ENCODE data around the gene MARVELD1.

MARVELD1 gene

GRCh38 chr10:97723001-97723400 is 9.5 kb downstream of the MARVELD1 start:
- peak; percentile 42 to 60 (median 57) for DNase-seq

GRCh38 chr10:97724341-97724941 is 10.9 kb downstream of the MARVELD1 start:
- peak; percentile 82 to 95 (median 91) for DNase-seq

- DNase-seq: peak in 1 of 3 donors; percentile 17
Observed at GRCh38 chr10:97726636-97727178, 13.2 kb downstream of the MARVELD1 start.

GRCh38 chr10:97729014-97729413 is 15.5 kb downstream of the MARVELD1 start:
- DNase-seq: peak in 1 of 3 donors; percentile 15

GRCh38 chr10:97731346-97732051 is 18.0 kb downstream of the MARVELD1 start:
- DNase-seq: peak; percentile 81 to 88 (median 87)

GRCh38 chr10:97732052-97732359 is 18.5 kb downstream of the MARVELD1 start:
- no peak for DNase-seq

- peak in 1 of 3 donors; percentile 14 for DNase-seq
Observed at GRCh38 chr10:97733256-97733655, 19.7 kb downstream of the MARVELD1 start.

- DNase-seq: no peak
Observed at GRCh38 chr10:97734021-97734420, 20.5 kb downstream of the MARVELD1 start.

- peak in 1 of 3 donors; percentile 8 for DNase-seq
Observed at GRCh38 chr10:97736403-97736901, 22.9 kb downstream of the MARVELD1 start.

- DNase-seq: peak; percentile 99 to 100 (median 99)
Observed at GRCh38 chr10:97736902-97737769, 23.6 kb downstream of the MARVELD1 start, which contains the start of gene ZFYVE27. TSS of gene ZFYVE27 (plus strand) at chr10:97737128. CDS start at chr10:97738478, 1,350 bp downstream.

- DNase-seq: no peak
Observed at GRCh38 chr10:97737770-97738265, 24.3 kb downstream of the MARVELD1 start.

GRCh38 chr10:97738616-97739015 is 25.1 kb downstream of the MARVELD1 start:
- DNase-seq: peak in 1 of 3 donors; percentile 12

GRCh38 chr10:97740613-97741012 is 27.1 kb downstream of the MARVELD1 start:
- peak in 1 of 3 donors; percentile 5 for DNase-seq

GRCh38 chr10:97743169-97743943 is 29.8 kb downstream of the MARVELD1 start:
- DNase-seq: peak in 1 of 3 donors; percentile 17

GRCh38 chr10:97744405-97745035 is 31.0 kb downstream of the MARVELD1 start:
- DNase-seq: peak in 1 of 3 donors; percentile 5

- DNase-seq: peak in 1 of 3 donors; percentile 11
Observed at GRCh38 chr10:97747573-97747972, 34.0 kb downstream of the MARVELD1 start.

GRCh38 chr10:97748116-97748515 is 34.6 kb downstream of the MARVELD1 start:
- peak in 1 of 3 donors; percentile 1 for DNase-seq

- DNase-seq: no peak
Observed at GRCh38 chr10:97752956-97753355, 39.4 kb downstream of the MARVELD1 start.

- DNase-seq: no peak
Observed at GRCh38 chr10:97754726-97755125, 41.2 kb downstream of the MARVELD1 start.

- no peak for DNase-seq
Observed at GRCh38 chr10:97755718-97756117, 42.2 kb downstream of the MARVELD1 start.

GRCh38 chr10:97757471-97757870 is 43.9 kb downstream of the MARVELD1 start:
- DNase-seq: no peak

Data from suppressor macrophage treated with lipopolysaccharide for 1 hour (primary cell).